H1 (cell line): ENCODE results near the gene BTF3L4. TPM values are rescaled to one million over a fixed set of nuclear protein-coding genes. Genes with fewer than 3 reads are reported as not detected.

Experiments
- CTCF ChIA-PET: fragments of 300-600 bp; sonication (Branson Sonifier 250); formaldehyde crosslinking; loops from one replicate; lab custom pipeline; 2021; ENCODE audit not compliant: partially characterized antibody; lab: Charles Lee
- POLR2A ChIA-PET: fragments of 300-600 bp; sonication (Branson Sonifier 250); formaldehyde crosslinking; loops from one replicate; lab custom pipeline; 2021; ENCODE audit warnings: inconsistent platforms; ENCODE audit not compliant: partially characterized antibody; lab: Charles Lee
- DNase-seq, 2 experiments: peaks; one replicate each; pipeline versions ENCODE4 v3.0.0 to v3.0.0-alpha.2; 2010 to 2022; ENCODE audit warnings: low spot score in 2 of 2, low read depth in 1 of 2, mixed read lengths in 1 of 2
- FAIRE-seq: peaks from 2 replicates; lab custom pipeline; 2011; peaks lifted over from hg19 to GRCh38; lab: Jason Lieb, UNC
- H2AFZ ChIP-seq: 2 replicates; pipeline ENCODE4 v1.8.1; 2012; ENCODE audit warnings: low read length, inconsistent platforms
- H2AK5ac ChIP-seq: 2 replicates; pipeline ENCODE4 v1.6.1; 2013; ENCODE audit warnings: low read depth, low read length
- H2BK120ac ChIP-seq: replicated peaks from 2 replicates; pipeline ENCODE3; 2013; ENCODE audit warnings: low read depth, low read length, inconsistent platforms
- H2BK12ac ChIP-seq: 2 replicates; pipeline ENCODE4 v1.6.1; 2013; ENCODE audit warnings: low read depth, low read length
- H2BK15ac ChIP-seq: 2 replicates; pipeline ENCODE4 v1.6.1; 2013; ENCODE audit warnings: low read length
- H2BK20ac ChIP-seq: 2 replicates; pipeline ENCODE4 v1.6.1; 2013; ENCODE audit warnings: low read length
- H2BK5ac ChIP-seq: 2 replicates; pipeline ENCODE4 v1.6.1; 2013; ENCODE audit warnings: low read depth, low read length
- H3K14ac ChIP-seq: 2 replicates; pipeline ENCODE4 v1.6.1; 2013; ENCODE audit warnings: inconsistent platforms; ENCODE audit not compliant: insufficient read length
- H3K18ac ChIP-seq: 2 replicates; pipeline ENCODE4 v1.6.1; 2013; ENCODE audit warnings: low read length; ENCODE audit errors: extremely low read depth
- H3K23ac ChIP-seq: 2 replicates; pipeline ENCODE4 v1.6.1; 2013; ENCODE audit warnings: inconsistent platforms; ENCODE audit not compliant: insufficient read length
- H3K23me2 ChIP-seq: 2 replicates; pipeline ENCODE4 v1.6.1; 2013; ENCODE audit warnings: low read depth, low read length
- H3K27ac ChIP-seq: 2 replicates; pipeline ENCODE4 v1.6.1; 2011; ENCODE audit warnings: low read depth, low read length, inconsistent platforms
- H3K27me3 ChIP-seq, 4 experiments: replicated peaks in 1 of 4; 1 replicate in 1 of 4; 2 replicates in 3 of 4; pipeline versions ENCODE4 v1.6.1 to v1.8.1; 2011 to 2013; ENCODE audit warnings: low read length in 3 of 4, mild to moderate bottlenecking in 3 of 4, inconsistent platforms in 2 of 4, mixed read lengths in 2 of 4, moderate library complexity in 1 of 4; ENCODE audit not compliant: control insufficient read depth in 3 of 4, insufficient read depth in 3 of 4; ENCODE audit errors: extremely low read depth in 1 of 4
- H3K36me3 ChIP-seq, 4 experiments: 2 replicates each; pipeline versions ENCODE4 v1.6.1 to v1.8.1; 2011 to 2013; ENCODE audit warnings: mild to moderate bottlenecking in 4 of 4, low read length in 3 of 4, moderate library complexity in 2 of 4, control low read depth in 1 of 4, inconsistent platforms in 1 of 4; ENCODE audit not compliant: insufficient read depth in 4 of 4, control insufficient read depth in 2 of 4
- H3K4ac ChIP-seq: replicated peaks from 2 replicates; pipeline ENCODE3; 2013; ENCODE audit warnings: low read length, low read depth, mixed read lengths, inconsistent platforms; ENCODE audit not compliant: insufficient read length
- H3K4me1 ChIP-seq, 4 experiments: replicated peaks in 1 of 4; 1 replicate in 1 of 4; 2 replicates in 3 of 4; pipeline versions ENCODE4 v1.6.1 to v1.8.1; 2011 to 2013; ENCODE audit warnings: low read length in 3 of 4, inconsistent platforms in 2 of 4, mixed read lengths in 1 of 4; ENCODE audit not compliant: insufficient read depth in 4 of 4, control insufficient read depth in 3 of 4
- H3K4me2 ChIP-seq, 2 experiments: 2 replicates each; pipeline versions ENCODE4 v1.6.1 to v1.8.1; 2011 to 2013; ENCODE audit warnings: low read depth in 2 of 2, low read length in 2 of 2, control low read depth in 1 of 2, inconsistent platforms in 1 of 2, mild to moderate bottlenecking in 1 of 2; ENCODE audit not compliant: insufficient read depth in 1 of 2
- H3K4me3 ChIP-seq, 4 experiments: fragments of 200-600, 300-600 bp in 1 of 4; sonication (generic), shearing (Covaris generic), sonication (Bioruptor Twin) in 1 of 4; 2 replicates each; pipeline versions ENCODE4 v1.5.1 to v1.8.1; 2011 to 2016; ENCODE audit warnings: low read length in 4 of 4, low read depth in 3 of 4, control low read depth in 2 of 4, inconsistent platforms in 2 of 4, mild to moderate bottlenecking in 2 of 4, mixed read lengths in 1 of 4, moderate library complexity in 1 of 4; ENCODE audit not compliant: insufficient read depth in 2 of 4; ENCODE audit errors: extremely low read depth in 1 of 4
- H3K56ac ChIP-seq: replicated peaks from 2 replicates; pipeline ENCODE3; 2013; ENCODE audit warnings: low read depth, mild to moderate bottlenecking, mixed read lengths, low read length, inconsistent platforms; ENCODE audit not compliant: insufficient read length
- H3K79me1 ChIP-seq: 2 replicates; pipeline ENCODE4 v1.6.1; 2013; ENCODE audit warnings: low read depth, low read length, control low read depth
- H3K79me2 ChIP-seq, 2 experiments: 2 replicates each; pipeline versions ENCODE4 v1.6.1 to v1.8.1; 2012 to 2013; ENCODE audit warnings: low read length in 2 of 2, mild to moderate bottlenecking in 2 of 2, inconsistent platforms in 1 of 2; ENCODE audit not compliant: insufficient read depth in 2 of 2, control insufficient read depth in 1 of 2
- H3K9ac ChIP-seq, 4 experiments: replicated peaks in 1 of 4; 1 replicate in 1 of 4; 2 replicates in 3 of 4; pipeline versions ENCODE4 v1.6.1 to v1.8.1; 2011 to 2013; ENCODE audit warnings: low read depth in 3 of 4, low read length in 3 of 4, control low read depth in 2 of 4, mild to moderate bottlenecking in 2 of 4, moderate library complexity in 2 of 4, inconsistent platforms in 1 of 4; ENCODE audit errors: extremely low read depth in 1 of 4
- H3K9me3 ChIP-seq, 2 experiments: 2 replicates each; pipeline versions ENCODE4 v1.6.1 to v1.8.1; 2012 to 2013; ENCODE audit warnings: mild to moderate bottlenecking in 2 of 2, moderate library complexity in 2 of 2, control low read depth in 1 of 2, inconsistent platforms in 1 of 2, low read depth in 1 of 2, low read length in 1 of 2, mixed read lengths in 1 of 2; ENCODE audit not compliant: insufficient read depth in 2 of 2
- H4K20me1 ChIP-seq, 2 experiments: replicated peaks in 1 of 2; 2 replicates each; pipeline versions ENCODE3 to v1.8.1; 2011 to 2013; ENCODE audit warnings: inconsistent platforms in 2 of 2, low read length in 2 of 2, mild to moderate bottlenecking in 1 of 2; ENCODE audit not compliant: insufficient read depth in 2 of 2, control insufficient read depth in 1 of 2
- H4K5ac ChIP-seq: 2 replicates; pipeline ENCODE4 v1.6.1; 2013; ENCODE audit warnings: low read length, low read depth, mixed read lengths, inconsistent platforms; ENCODE audit not compliant: insufficient read length
- H4K8ac ChIP-seq: 2 replicates; pipeline ENCODE4 v1.8.0; 2013; ENCODE audit warnings: mild to moderate bottlenecking, moderate library complexity, low read length, inconsistent platforms; ENCODE audit not compliant: insufficient read depth; ENCODE audit errors: extremely low read depth
- H4K91ac ChIP-seq: replicated peaks from 2 replicates; pipeline ENCODE3; 2013; ENCODE audit warnings: low read length, mixed read lengths, inconsistent platforms; ENCODE audit not compliant: insufficient read length
- CBX5 ChIP-seq: fragments of 300-800, 300-1000 bp; sonication (generic); IDR thresholded peaks from 2 replicates; pipeline ENCODE4 v1.7.1; 2016; ENCODE audit warnings: antibody characterized with exemption, low read length, low read depth
- FOSL1 ChIP-seq: IDR thresholded peaks from 2 replicates; pipeline ENCODE4 v1.6.1; 2011; ENCODE audit warnings: mild to moderate bottlenecking, low read depth, low read length, moderate library complexity; ENCODE audit not compliant: insufficient read depth
- JUND ChIP-seq: IDR thresholded peaks from 2 replicates; pipeline ENCODE4 v1.6.1; 2011; ENCODE audit warnings: mild to moderate bottlenecking, improper control_type of control experiment, low read length
- MAFK ChIP-seq: IDR thresholded peaks from 2 replicates; pipeline ENCODE4 v1.6.1; 2012; ENCODE audit warnings: low read depth, mild to moderate bottlenecking, improper control_type of control experiment, low read length
- RBBP5 ChIP-seq: IDR thresholded peaks from 2 replicates; pipeline ENCODE4 v1.7.1; 2012; ENCODE audit warnings: low read depth, mild to moderate bottlenecking, inconsistent platforms, low read length, moderate library complexity, borderline replicate concordance
- SP2 ChIP-seq: IDR thresholded peaks from 2 replicates; pipeline ENCODE4 v1.6.1; 2012; ENCODE audit warnings: mild to moderate bottlenecking, low read length, inconsistent platforms
- TAF1 ChIP-seq: IDR thresholded peaks from 2 replicates; pipeline ENCODE4 v1.6.1; 2011; ENCODE audit warnings: mild to moderate bottlenecking, low read depth, low read length
- WGBS, 2 experiments: shearing (Covaris generic) in 1 of 2; methylation state at CpG; one replicate each; pipeline versions ENCODE4 v1.1.6 to v1.1.7; 2013 to 2015; ENCODE audit warnings: low lambda C conversion rate in 2 of 2, mixed read lengths in 2 of 2, inconsistent platforms in 1 of 2, low coverage in 1 of 2, missing lambda C conversion rate in 1 of 2; ENCODE audit not compliant: insufficient replicate concordance in 2 of 2, insufficient coverage in 1 of 2, insufficient read length in 1 of 2; ENCODE audit errors: extremely low coverage in 1 of 2, missing lambda C conversion rate in 1 of 2; 5-methylcytosine and 5-hydroxymethylcytosine counted together
- polyA plus RNA-seq, 7 experiments: library from polyadenylated mRNA; depleted of rRNA in 3 of 7; stranded (reverse) in 5 of 7; unstranded in 2 of 7; fragments of >200 nt in 5 of 7; fragments of 200-250 nt in 2 of 7; gene quantifications; 1 replicate in 5 of 7; 2 replicates in 1 of 7; 4 replicates in 1 of 7; pipeline versions ENCODE4 v1.2.1 to v1.2.3, GENCODE V29; 2011 to 2013; ENCODE audit warnings: missing spikeins in 2 of 7, mixed read lengths in 2 of 7
- total RNA-seq: library from RNA; stranded (reverse); fragmentation: NEBNext Ultra II Directional; extraction: Animal tissue kit (Norgen Biotek cat#: 25700); gene quantifications from 2 replicates; pipeline ENCODE4 v1.2.1, GENCODE V29; 2021

BTF3L4 gene
- total and polyA plus RNA-seq, 2 of the 8 experiments (the other 6 are each of a cell fraction or from before 2014, with no cell fraction given): 76.1 to 98.3 TPM

DNA sequence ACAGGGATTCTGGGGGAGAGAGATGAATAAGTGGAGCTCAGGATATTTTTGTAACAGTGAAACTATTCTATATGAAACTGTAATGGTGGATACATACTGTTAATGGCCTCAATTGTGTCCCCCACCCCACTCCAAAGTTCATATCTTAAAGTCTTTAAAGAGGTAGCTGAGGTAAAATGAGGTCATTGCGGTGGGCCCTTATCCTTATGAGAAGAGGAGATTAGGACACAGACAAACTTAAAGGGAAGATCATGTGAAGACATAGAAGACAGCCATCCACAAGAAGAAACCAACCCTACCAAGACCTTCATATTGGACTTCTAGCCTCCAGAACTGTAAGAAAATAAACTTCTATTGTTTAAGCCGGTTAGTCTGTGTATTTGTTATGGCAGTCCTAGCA, 10.9 kb upstream of the BTF3L4 start:
- DNase-seq (no peak), FAIRE-seq (no peak)
- Histone ChIP-seq H3K23ac (no peak overlapping the region), H2BK15ac (no peak overlapping the region), H3K4me1 (no peaks in the 10 kb centered on the region), H2AK5ac (no peak overlapping the region), H2AFZ (no peak overlapping the region), H3K79me2 (peaks cover 3 to 65% of the 10 kb centered on the region in 2 experiments), H3K79me1 (no peaks in the 10 kb centered on the region), H4K91ac (no peak overlapping the region), H3K27me3 (no peaks in the 10 kb centered on the region), H3K9ac (no peak overlapping the region), H3K27ac (no peak overlapping the region), H2BK120ac (no peak overlapping the region), H3K23me2 (no peaks in the 10 kb centered on the region), H4K8ac (no peak overlapping the region), H2BK5ac (no peak overlapping the region), H3K4me2 (no peak overlapping the region), H3K4me3 (no peak overlapping the region), H3K4ac (no peak overlapping the region), H3K14ac (no peak overlapping the region), H2BK12ac (no peak overlapping the region), H2BK20ac (no peak overlapping the region), H3K9me3 (no peaks in the 10 kb centered on the region), H3K36me3 (peaks cover 2 to 11% (median 8%) of the 10 kb centered on the region in 4 experiments; a peak in 5 of 8 replicates), H3K56ac (no peak overlapping the region), H4K5ac (no peak overlapping the region), H3K18ac (no peak overlapping the region), H4K20me1 (peaks cover 6% of the 10 kb centered on the region in 2 experiments)
- TF ChIP-seq RBBP5 (no peak), JUND (no peak), FOSL1 (no peak), TAF1 (no peak), MAFK (no peak), SP2 (no peak), CBX5 (no peak)
- ChIA-PET CTCF (interaction anchor here (1.0 kb wide), 1 partner anchor 148 kb away, joined by 3 read pairs; no protein-coding TSS in a partner anchor), POLR2A (interaction anchor here (1.0 to 8.3 kb wide), 3 partner anchors 9 to 315 kb away, joined by 3 to 61 read pairs (median 4); partner anchors contain the start of genes BTF3L4 and TXNDC12)
- WGBS, 2 experiments: 93% methylated on average over 2 of the region's 2 CpGs; no CpG with 5 or more reads in 1 of the 2 experiments
